IPS-18a (cell line): ENCODE measurements around the gene ERMP1.

Experiments
- H3K27ac ChIP-seq: one replicate; pipeline ENCODE4 v1.5.1; 2013; ENCODE audit warnings: low read length
- H3K27me3 ChIP-seq: one replicate; pipeline ENCODE4 v1.6.1; 2013; ENCODE audit warnings: mild to moderate bottlenecking, low read length; ENCODE audit not compliant: control insufficient read depth, insufficient read depth
- H3K36me3 ChIP-seq: one replicate; pipeline ENCODE4 v1.6.1; 2013; ENCODE audit warnings: low read depth, low read length; ENCODE audit not compliant: control insufficient read depth
- H3K4me1 ChIP-seq: one replicate; pipeline ENCODE4 v1.6.1; 2013; ENCODE audit warnings: low read depth, low read length; ENCODE audit not compliant: control insufficient read depth
- H3K4me3 ChIP-seq: one replicate; pipeline ENCODE4 v1.5.1; 2013; ENCODE audit warnings: low read length
- H3K9ac ChIP-seq: one replicate; pipeline ENCODE4 v1.6.1; 2013; ENCODE audit warnings: mild to moderate bottlenecking, low read length, moderate library complexity
- H3K9me3 ChIP-seq: one replicate; pipeline ENCODE4 v1.6.1; 2013; ENCODE audit warnings: low read depth, low read length; ENCODE audit not compliant: control insufficient read depth

Gene ERMP1

GRCh38 chr9:5851445-5851844, 18.5 kb upstream of the ERMP1 start:
- Histone ChIP-seq H3K9me3 (no peaks in the 10 kb centered on the region), H3K4me3 (no peak overlapping the region), H3K4me1 (no peaks in the 10 kb centered on the region), H3K9ac (no peak overlapping the region), H3K36me3 (no peaks in the 10 kb centered on the region), H3K27ac (no peak overlapping the region), H3K27me3 (no peaks in the 10 kb centered on the region)

GRCh38 chr9:5850724-5851122, 17.8 kb upstream of the ERMP1 start:
- Histone ChIP-seq H3K27me3 (no peaks in the 10 kb centered on the region), H3K9me3 (no peaks in the 10 kb centered on the region), H3K4me3 (no peak overlapping the region), H3K27ac (no peak overlapping the region), H3K4me1 (no peaks in the 10 kb centered on the region), H3K36me3 (no peaks in the 10 kb centered on the region), H3K9ac (no peak overlapping the region)

- Histone ChIP-seq H3K9ac (no peak overlapping the region), H3K4me3 (no peak overlapping the region), H3K27ac (no peak overlapping the region), H3K27me3 (no peaks in the 10 kb centered on the region), H3K36me3 (no peaks in the 10 kb centered on the region), H3K9me3 (no peaks in the 10 kb centered on the region), H3K4me1 (peaks cover 3% of the 10 kb centered on the region)
These were observed 15.5 kb upstream of the ERMP1 start for GRCh38 chr9:5848372-5848882.

GRCh38 chr9:5846501-5846921, 13.6 kb upstream of the ERMP1 start:
- H3K4me3 ChIP-seq: no peak overlapping the region
- no peak overlapping the region for H3K9ac ChIP-seq
- no peaks in the 10 kb centered on the region for H3K27me3 ChIP-seq
- H3K4me1 ChIP-seq: peaks cover 3% of the 10 kb centered on the region
- no peaks in the 10 kb centered on the region for H3K9me3 ChIP-seq
- no peaks in the 10 kb centered on the region for H3K36me3 ChIP-seq
- no peak overlapping the region for H3K27ac ChIP-seq

GRCh38 chr9:5846096-5846495, 13.2 kb upstream of the ERMP1 start:
- no peak overlapping the region for H3K9ac ChIP-seq
- no peaks in the 10 kb centered on the region for H3K27me3 ChIP-seq
- no peaks in the 10 kb centered on the region for H3K36me3 ChIP-seq
- H3K9me3 ChIP-seq: no peaks in the 10 kb centered on the region
- H3K27ac ChIP-seq: no peak overlapping the region
- peaks cover 3% of the 10 kb centered on the region for H3K4me1 ChIP-seq
- H3K4me3 ChIP-seq: no peak overlapping the region

- Histone ChIP-seq H3K27me3 (no peaks in the 10 kb centered on the region), H3K36me3 (no peaks in the 10 kb centered on the region), H3K27ac (no peak overlapping the region), H3K4me3 (no peak overlapping the region), H3K9me3 (no peaks in the 10 kb centered on the region), H3K4me1 (peaks cover 3% of the 10 kb centered on the region), H3K9ac (no peak overlapping the region)
These were observed 12.2 kb upstream of the ERMP1 start for GRCh38 chr9:5845157-5845531.

GRCh38 chr9:5843794-5844471, 11.0 kb upstream of the ERMP1 start:
- Histone ChIP-seq H3K9me3 (no peaks in the 10 kb centered on the region), H3K9ac (no peak overlapping the region), H3K4me1 (peaks cover 8% of the 10 kb centered on the region), H3K27ac (no peak overlapping the region), H3K36me3 (no peaks in the 10 kb centered on the region), H3K4me3 (no peak overlapping the region), H3K27me3 (no peaks in the 10 kb centered on the region)

- Histone ChIP-seq H3K36me3 (no peaks in the 10 kb centered on the region), H3K27ac (no peak overlapping the region), H3K9me3 (no peaks in the 10 kb centered on the region), H3K4me3 (no peak overlapping the region), H3K9ac (no peak overlapping the region), H3K27me3 (no peaks in the 10 kb centered on the region), H3K4me1 (peaks cover 8% of the 10 kb centered on the region)
These were observed 10.2 kb upstream of the ERMP1 start for GRCh38 chr9:5842929-5843793.

- Histone ChIP-seq H3K4me3 (no peak overlapping the region), H3K9me3 (no peaks in the 10 kb centered on the region), H3K4me1 (peaks cover 8% of the 10 kb centered on the region), H3K36me3 (no peaks in the 10 kb centered on the region), H3K27me3 (no peaks in the 10 kb centered on the region), H3K27ac (no peak overlapping the region), H3K9ac (no peak overlapping the region)
These were observed 9.1 kb upstream of the ERMP1 start for GRCh38 chr9:5841771-5842573.

- no peaks in the 10 kb centered on the region for H3K27me3 ChIP-seq
- no peak overlapping the region for H3K4me3 ChIP-seq
- no peaks in the 10 kb centered on the region for H3K36me3 ChIP-seq
- H3K9ac ChIP-seq: no peak overlapping the region
- H3K27ac ChIP-seq: no peak overlapping the region
- H3K9me3 ChIP-seq: no peaks in the 10 kb centered on the region
- peaks cover 8% of the 10 kb centered on the region for H3K4me1 ChIP-seq
These were observed 7.9 kb upstream of the ERMP1 start for GRCh38 chr9:5840788-5841187.

- Histone ChIP-seq H3K4me1 (peaks cover 8% of the 10 kb centered on the region), H3K9me3 (no peaks in the 10 kb centered on the region), H3K27me3 (no peaks in the 10 kb centered on the region), H3K4me3 (no peak overlapping the region), H3K27ac (no peak overlapping the region), H3K36me3 (no peaks in the 10 kb centered on the region), H3K9ac (no peak overlapping the region)
These were observed 6.6 kb upstream of the ERMP1 start for GRCh38 chr9:5839572-5839902.
